Measurements from ENCODE around the gene BCL7C. TPM values are rescaled to one million over a fixed set of nuclear protein-coding genes. Genes with fewer than 3 reads are reported as not detected.

Gene BCL7C
- total RNA-seq, 1 experiment from 2014 or later: 45.8 TPM

- H3K36me3 ChIP-seq (ENCODE audit: control insufficient read depth, insufficient read depth, low read length): no peaks in the 10 kb centered on the region
- H3K27me3 ChIP-seq (ENCODE audit: control insufficient read depth, insufficient read depth, low read length): no peaks in the 10 kb centered on the region
- CTCF ChIA-PET: no interaction called here
- no peaks in the 10 kb centered on the region for H3K9me3 ChIP-seq (ENCODE audit: control insufficient read depth, insufficient read depth, low read depth, low read length)
- TF ChIP-seq POLR2AphosphoS5 (IDR thresholded peaks at IDR 0.05; ENCODE audit: low read depth, low read length): no peak
- no peak for TF ChIP-seq REST (IDR thresholded peaks at IDR 0.05; ENCODE audit: insufficient read depth in 1 of 2, low read depth in 2 of 2, low read length in 1 of 2)
- no peak for TF ChIP-seq SIN3A (IDR thresholded peaks at IDR 0.05; ENCODE audit: borderline replicate concordance, insufficient read depth, low read depth, low read length)
- no peak for TF ChIP-seq TCF7L2 (IDR thresholded peaks at IDR 0.05; ENCODE audit: low read depth, low read length)
- TF ChIP-seq, protein P1, sequence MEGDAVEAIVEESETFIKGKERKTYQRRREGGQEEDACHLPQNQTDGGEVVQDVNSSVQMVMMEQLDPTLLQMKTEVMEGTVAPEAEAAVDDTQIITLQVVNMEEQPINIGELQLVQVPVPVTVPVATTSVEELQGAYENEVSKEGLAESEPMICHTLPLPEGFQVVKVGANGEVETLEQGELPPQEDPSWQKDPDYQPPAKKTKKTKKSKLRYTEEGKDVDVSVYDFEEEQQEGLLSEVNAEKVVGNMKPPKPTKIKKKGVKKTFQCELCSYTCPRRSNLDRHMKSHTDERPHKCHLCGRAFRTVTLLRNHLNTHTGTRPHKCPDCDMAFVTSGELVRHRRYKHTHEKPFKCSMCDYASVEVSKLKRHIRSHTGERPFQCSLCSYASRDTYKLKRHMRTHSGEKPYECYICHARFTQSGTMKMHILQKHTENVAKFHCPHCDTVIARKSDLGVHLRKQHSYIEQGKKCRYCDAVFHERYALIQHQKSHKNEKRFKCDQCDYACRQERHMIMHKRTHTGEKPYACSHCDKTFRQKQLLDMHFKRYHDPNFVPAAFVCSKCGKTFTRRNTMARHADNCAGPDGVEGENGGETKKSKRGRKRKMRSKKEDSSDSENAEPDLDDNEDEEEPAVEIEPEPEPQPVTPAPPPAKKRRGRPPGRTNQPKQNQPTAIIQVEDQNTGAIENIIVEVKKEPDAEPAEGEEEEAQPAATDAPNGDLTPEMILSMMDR (IDR thresholded peaks at IDR 0.05): no peak
- H3K27ac ChIP-seq (ENCODE audit: low read length): no peak overlapping the region
- POLR2A ChIA-PET: no interaction called here
- no peak for ATAC-seq
- intact Hi-C loops (cut with micrococcal nuclease; ENCODE audit: unreplicated experiment) (no loop called here), in situ Hi-C loops (cut with HindIII; ENCODE audit: low pct_unique_long_range_greater_than_20kb, low sequenced_read_pairs) (no loop called here)
- DNase-seq (ENCODE audit: low read depth, low spot score): no peak
- peaks cover 9% of the 10 kb centered on the region for H3K4me1 ChIP-seq (ENCODE audit: control insufficient read depth, insufficient read depth, low read length)
- no peak overlapping the region; a peak in 1 of 4 replicates for H3K4me3 ChIP-seq (ENCODE audit: low read depth in 2 of 2, low read length in 2 of 2)
- no TSS peak for BruUV-seq (replicated peaks)
Observed at GRCh38 chr16:30925632-30925987, 31.7 kb upstream of the BCL7C start.

GRCh38 chr16:30924913-30925631 lies 31.2 kb upstream of the BCL7C start:
- TF ChIP-seq, protein P1 (IDR thresholded peaks at IDR 0.05): no peak
- no peak for TF ChIP-seq SIN3A (IDR thresholded peaks at IDR 0.05; ENCODE audit: borderline replicate concordance, insufficient read depth, low read depth, low read length)
- no peak for TF ChIP-seq POLR2AphosphoS5 (IDR thresholded peaks at IDR 0.05; ENCODE audit: low read depth, low read length)
- TF ChIP-seq TCF7L2 (IDR thresholded peaks at IDR 0.05; ENCODE audit: low read depth, low read length): no peak
- TF ChIP-seq REST (IDR thresholded peaks at IDR 0.05; ENCODE audit: insufficient read depth in 1 of 2, low read depth in 2 of 2, low read length in 1 of 2): no peak
- H3K27ac ChIP-seq (ENCODE audit: low read length): peak overlapping the region; percentile 83
- BruUV-seq (replicated peaks): TSS peak; percentile 77
- POLR2A ChIA-PET: interaction anchor here (0.8 kb wide), 1 partner anchor 554 kb away, joined by 7 read pairs; no protein-coding TSS in a partner anchor
- peak overlapping the region; percentile 64 to 91 for H3K4me3 ChIP-seq (ENCODE audit: low read depth in 2 of 2, low read length in 2 of 2)
- DNase-seq (ENCODE audit: low read depth, low spot score) (no peak), ATAC-seq (no peak)
- H3K27me3 ChIP-seq (ENCODE audit: control insufficient read depth, insufficient read depth, low read length): no peaks in the 10 kb centered on the region
- H3K36me3 ChIP-seq (ENCODE audit: control insufficient read depth, insufficient read depth, low read length): no peaks in the 10 kb centered on the region
- peaks cover 9% of the 10 kb centered on the region for H3K4me1 ChIP-seq (ENCODE audit: control insufficient read depth, insufficient read depth, low read length)
- no peaks in the 10 kb centered on the region for H3K9me3 ChIP-seq (ENCODE audit: control insufficient read depth, insufficient read depth, low read depth, low read length)
- CTCF ChIA-PET: interaction anchor here (0.6 kb wide), 1 partner anchor 24 kb away, joined by 3 read pairs; no protein-coding TSS in a partner anchor
- in situ Hi-C loops (cut with HindIII; ENCODE audit: low pct_unique_long_range_greater_than_20kb, low sequenced_read_pairs) (no loop called here), intact Hi-C loops (cut with micrococcal nuclease; ENCODE audit: unreplicated experiment) (no loop called here)
